Neutrophil (primary cell): ENCODE measurements around the gene MXRA8.

Experiments used
- H3K27ac ChIP-seq: fragments of 200-600 bp; sonication (generic); 2 replicates; pipeline ENCODE4 v1.5.1; 2016; ENCODE audit warnings: mild to moderate bottlenecking, moderate library complexity
- H3K27me3 ChIP-seq: fragments of 200-600 bp; sonication (generic); 2 replicates; pipeline ENCODE4 v1.6.0; 2016; ENCODE audit warnings: mild to moderate bottlenecking
- H3K36me3 ChIP-seq: fragments of 200-600 bp; sonication (generic); 2 replicates; pipeline ENCODE4 v1.5.1; 2017
- H3K4me1 ChIP-seq, 2 experiments: fragments of 200-600 bp in 1 of 2; sonication (generic) in 1 of 2; 1 replicate in 1 of 2; 2 replicates in 1 of 2; pipeline versions ENCODE4 v1.5.1 to v1.6.1; 2013 to 2016; ENCODE audit warnings: low read depth in 1 of 2, low read length in 1 of 2, mild to moderate bottlenecking in 1 of 2, moderate library complexity in 1 of 2; ENCODE audit not compliant: control insufficient read depth in 1 of 2, insufficient read depth in 1 of 2
- H3K4me3 ChIP-seq, 2 experiments: fragments of 200-600 bp in 1 of 2; sonication (generic) in 1 of 2; 1 replicate in 1 of 2; 2 replicates in 1 of 2; pipeline ENCODE4 v1.5.1; 2013 to 2016; ENCODE audit warnings: low read depth in 1 of 2, low read length in 1 of 2, mild to moderate bottlenecking in 1 of 2, moderate library complexity in 1 of 2
- H3K9me3 ChIP-seq: fragments of 200-600 bp; sonication (generic); 2 replicates; pipeline ENCODE4 v1.5.1; 2016
- CTCF ChIP-seq: fragments of 200-600 bp; sonication (generic); IDR thresholded peaks from 2 replicates; pipeline ENCODE4 v1.5.1; 2016; ENCODE audit warnings: antibody characterized with exemption

MXRA8 gene

GRCh38 chr1:1361233-1361981 is 3.1 kb upstream of the MXRA8 start:
- Histone ChIP-seq H3K4me1 (no peaks in the 10 kb centered on the region), H3K27me3 (peaks cover 78% of the 10 kb centered on the region), H3K9me3 (no peaks in the 10 kb centered on the region), H3K36me3 (no peaks in the 10 kb centered on the region), H3K27ac (no peak overlapping the region), H3K4me3 (no peak overlapping the region)
- TF ChIP-seq CTCF, result no peak

- Histone ChIP-seq H3K9me3 (no peaks in the 10 kb centered on the region), H3K27ac (no peak overlapping the region), H3K4me1 (no peaks in the 10 kb centered on the region)
These were observed 2.3 kb upstream of the MXRA8 start for GRCh38 chr1:1360506-1361169.

GRCh38 chr1:1359664-1360468 is 1.5 kb upstream of the MXRA8 start:
- no peak overlapping the region for H3K4me3 ChIP-seq

More at GRCh38 chr1:1360506-1361169, 2.3 kb upstream of the MXRA8 start:
- H3K4me3 ChIP-seq, result no peak overlapping the region
- H3K36me3 ChIP-seq, result no peaks in the 10 kb centered on the region
- peaks cover 86% of the 10 kb centered on the region for H3K27me3 ChIP-seq
- no peak for TF ChIP-seq CTCF

GRCh38 chr1:1359308-1359663 is 931 bp upstream of the MXRA8 start:
- no peaks in the 10 kb centered on the region for H3K36me3 ChIP-seq
- H3K4me3 ChIP-seq, result no peak overlapping the region
- H3K9me3 ChIP-seq, result no peaks in the 10 kb centered on the region
- no peak for TF ChIP-seq CTCF
- H3K27me3 ChIP-seq, result peaks cover 91% of the 10 kb centered on the region
- peaks cover 0 to 10% of the 10 kb centered on the region in 2 experiments for H3K4me1 ChIP-seq
- H3K27ac ChIP-seq, result no peak overlapping the region

More at GRCh38 chr1:1359664-1360468, 1.5 kb upstream of the MXRA8 start:
- peaks cover 91% of the 10 kb centered on the region for H3K27me3 ChIP-seq
- H3K9me3 ChIP-seq, result no peaks in the 10 kb centered on the region
- peaks cover 0 to 7% of the 10 kb centered on the region in 2 experiments for H3K4me1 ChIP-seq
- H3K27ac ChIP-seq, result no peak overlapping the region
- TF ChIP-seq CTCF, result no peak
- H3K36me3 ChIP-seq, result no peaks in the 10 kb centered on the region

GRCh38 chr1:1357871-1358432 is 403 bp downstream of the MXRA8 start:
- H3K4me3 ChIP-seq, result no peak overlapping the region
- no peak for TF ChIP-seq CTCF
- peaks cover 0 to 10% of the 10 kb centered on the region in 2 experiments for H3K4me1 ChIP-seq
- peaks cover 99% of the 10 kb centered on the region for H3K27me3 ChIP-seq
- H3K36me3 ChIP-seq, result no peaks in the 10 kb centered on the region
- no peaks in the 10 kb centered on the region for H3K9me3 ChIP-seq
- H3K27ac ChIP-seq, result no peak overlapping the region
